Caco-2 (cell line): ENCODE data around the gene PDGFD. TPM values are rescaled to one million over a fixed set of nuclear protein-coding genes. Genes with fewer than 3 reads are reported as not detected.

Experiments used
- BruUV-seq: library from RNA; stranded (reverse); fragments of 400-500 nt; replicated peaks from 2 replicates; lab custom pipeline; 2021; lab: Mats Ljungman, UMichigan
- CTCF ChIA-PET: fragments of 300-600 bp; sonication (Branson Sonifier 250); formaldehyde crosslinking; loops from one replicate; lab custom pipeline; 2022; ENCODE audit warnings: antibody characterized with exemption; lab: Charles Lee
- POLR2A ChIA-PET: fragments of 300-600 bp; sonication (Branson Sonifier 250); formaldehyde crosslinking; loops from one replicate; lab custom pipeline; 2022; ENCODE audit warnings: antibody characterized with exemption; lab: Charles Lee
- DNase-seq, 2 experiments: peaks; one replicate each; pipeline versions ENCODE4 v3.0.0 to v3.0.0-alpha.2; 2020 to 2022
- H3K27me3 ChIP-seq: replicated peaks from 2 replicates; pipeline ENCODE4 v1.6.0; 2011; ENCODE audit warnings: low read length; ENCODE audit not compliant: control insufficient read depth, insufficient read depth
- H3K36me3 ChIP-seq: 2 replicates; pipeline ENCODE4 v1.5.1; 2011; ENCODE audit warnings: low read length; ENCODE audit not compliant: control insufficient read depth, insufficient read depth
- H3K4me1 ChIP-seq: fragments of 250-450 bp; sonication (Bioruptor Pico); 2 replicates; pipeline ENCODE4 v1.5.1; 2020; ENCODE audit warnings: mild to moderate bottlenecking
- H3K4me3 ChIP-seq: 2 replicates; pipeline ENCODE4 v1.5.1; 2011; ENCODE audit warnings: low read depth, mild to moderate bottlenecking, control low read depth, low read length
- H3K9me3 ChIP-seq: fragments of 250-450 bp; sonication (Bioruptor Pico); 2 replicates; pipeline ENCODE4 v1.5.1; 2020; ENCODE audit warnings: mild to moderate bottlenecking, moderate library complexity
- H3K27ac Mint-ChIP-seq: one replicate; pipeline ENCODE4 v1.8.0; 2022; ENCODE audit warnings: mixed read lengths; ENCODE audit not compliant: unreplicated experiment
- H3K27me3 Mint-ChIP-seq: one replicate; pipeline ENCODE4 v1.8.0; 2022; ENCODE audit warnings: mixed read lengths; ENCODE audit not compliant: insufficient read depth, unreplicated experiment
- H3K36me3 Mint-ChIP-seq: one replicate; pipeline ENCODE4 v1.8.0; 2022; ENCODE audit warnings: mild to moderate bottlenecking, mixed read lengths; ENCODE audit not compliant: insufficient read depth, unreplicated experiment
- H3K4me1 Mint-ChIP-seq: one replicate; pipeline ENCODE4 v1.8.0; 2022; ENCODE audit warnings: low read depth, mixed read lengths; ENCODE audit not compliant: unreplicated experiment
- H3K4me3 Mint-ChIP-seq: one replicate; pipeline ENCODE4 v1.8.0; 2022; ENCODE audit warnings: mild to moderate bottlenecking, moderate library complexity, mixed read lengths; ENCODE audit not compliant: unreplicated experiment
- H3K9me3 Mint-ChIP-seq: one replicate; pipeline ENCODE4 v1.8.0; 2022; ENCODE audit warnings: mixed read lengths; ENCODE audit not compliant: unreplicated experiment
- CTCF ChIP-seq, 2 experiments: fragments of 200-600 bp in 1 of 2; IDR thresholded peaks; 1 replicate in 1 of 2; 2 replicates in 1 of 2; pipeline versions ENCODE4 v1.5.1 to v1.8.0; 2011 to 2022; ENCODE audit warnings: antibody characterized with exemption in 1 of 2, control low read depth in 1 of 2, inconsistent platforms in 1 of 2, low read depth in 1 of 2, low read length in 1 of 2, mild to moderate bottlenecking in 1 of 2, moderate library complexity in 1 of 2; ENCODE audit not compliant: insufficient read depth in 1 of 2, severe bottlenecking in 1 of 2, unreplicated experiment in 1 of 2
- intact Hi-C: fragments of 100-400 bp; cut with micrococcal nuclease; formaldehyde crosslinking; loops from one replicate; pipeline ENCODE4 v1.10.0; 2022; ENCODE audit not compliant: unreplicated experiment
- total RNA-seq: library from RNA; stranded (reverse); gene quantifications from 2 replicates; pipeline ENCODE4 v1.2.3, GENCODE V29; 2022

Gene PDGFD
- total RNA-seq, 1 experiment from 2014 or later: not detected

- H3K4me1 Mint-ChIP-seq: peaks cover 30% of the 10 kb centered on the region
- no peak overlapping the region for H3K4me3 Mint-ChIP-seq
- H3K27me3 Mint-ChIP-seq: peaks cover 2% of the 10 kb centered on the region
- no TSS peak for BruUV-seq
- no peaks in the 10 kb centered on the region for H3K36me3 Mint-ChIP-seq
- Histone ChIP-seq H3K27me3 (no peaks in the 10 kb centered on the region), H3K36me3 (no peaks in the 10 kb centered on the region), H3K4me3 (no peak overlapping the region), H3K4me1 (peaks cover 19% of the 10 kb centered on the region), H3K9me3 (no peaks in the 10 kb centered on the region)
- CTCF ChIA-PET: no interaction called here
- H3K9me3 Mint-ChIP-seq: peaks cover 17% of the 10 kb centered on the region
- no peak for TF ChIP-seq CTCF (IDR thresholded peaks at IDR 0.05; ENCODE audit: insufficient read depth in 1 of 2, low read depth in 1 of 2, low read length in 1 of 2, severe bottlenecking in 1 of 2, unreplicated experiment in 1 of 2)
- DNase-seq: no peak
- intact Hi-C loops: no loop called here
- POLR2A ChIA-PET: no interaction called here
- H3K27ac Mint-ChIP-seq: no peak overlapping the region
Measured at GRCh38 chr11:103893371-103893770, 270.6 kb downstream of the PDGFD start.

GRCh38 chr11:103892603-103893002 lies 271.3 kb downstream of the PDGFD start:
- Mint-ChIP-seq H3K36me3 (no peaks in the 10 kb centered on the region), H3K27ac (no peak overlapping the region), H3K9me3 (peaks cover 20% of the 10 kb centered on the region), H3K27me3 (no peaks in the 10 kb centered on the region), H3K4me1 (peaks cover 31% of the 10 kb centered on the region), H3K4me3 (no peak overlapping the region)
- no peaks in the 10 kb centered on the region for H3K27me3 ChIP-seq
- intact Hi-C loops: no loop called here
- H3K4me3 ChIP-seq: no peak overlapping the region
- ChIA-PET POLR2A (no interaction called here), CTCF (no interaction called here)
- H3K9me3 ChIP-seq: no peaks in the 10 kb centered on the region
- no peaks in the 10 kb centered on the region for H3K36me3 ChIP-seq
- BruUV-seq: no TSS peak
- no peak for DNase-seq
- peaks cover 19% of the 10 kb centered on the region for H3K4me1 ChIP-seq
- TF ChIP-seq CTCF (IDR thresholded peaks at IDR 0.05; ENCODE audit: insufficient read depth in 1 of 2, low read depth in 1 of 2, low read length in 1 of 2, severe bottlenecking in 1 of 2, unreplicated experiment in 1 of 2): no peak

GRCh38 chr11:103890654-103891053 lies 273.3 kb downstream of the PDGFD start:
- Mint-ChIP-seq H3K27me3 (peaks cover 2% of the 10 kb centered on the region), H3K4me1 (peaks cover 31% of the 10 kb centered on the region), H3K36me3 (no peaks in the 10 kb centered on the region), H3K9me3 (peaks cover 20% of the 10 kb centered on the region), H3K27ac (no peak overlapping the region), H3K4me3 (no peak overlapping the region)
- no peaks in the 10 kb centered on the region for H3K36me3 ChIP-seq
- H3K9me3 ChIP-seq: no peaks in the 10 kb centered on the region
- TF ChIP-seq CTCF (IDR thresholded peaks at IDR 0.05; ENCODE audit: insufficient read depth in 1 of 2, low read depth in 1 of 2, low read length in 1 of 2, severe bottlenecking in 1 of 2, unreplicated experiment in 1 of 2): no peak
- no peak for DNase-seq
- CTCF ChIA-PET: no interaction called here
- H3K4me1 ChIP-seq: peaks cover 19% of the 10 kb centered on the region
- BruUV-seq: no TSS peak
- H3K27me3 ChIP-seq: no peaks in the 10 kb centered on the region
- POLR2A ChIA-PET: no interaction called here
- intact Hi-C loops: no loop called here
- H3K4me3 ChIP-seq: no peak overlapping the region
